HepG2 (cell line): Measurements from ENCODE around the gene RPS27L. TPM values are rescaled to one million over a fixed set of nuclear protein-coding genes. Genes with fewer than 3 reads are reported as not detected.

Experiments
- AGO1 ChIP-seq: fragments of 200-400 bp; formaldehyde crosslinking; IDR thresholded peaks from 2 replicates; pipeline ENCODE4 v1.6.1; 2017; ENCODE audit warnings: mild to moderate bottlenecking, low read depth, low read length, moderate library complexity; ENCODE audit not compliant: poor library complexity, severe bottlenecking
- BORCS8-MEF2B ChIP-seq: sonication (generic); formaldehyde crosslinking; IDR thresholded peaks from 2 replicates; pipeline ENCODE4 v1.8.0; 2022; ENCODE audit warnings: mild to moderate bottlenecking, missing genetic modification reagents
- HHEX ChIP-seq: IDR thresholded peaks from 2 replicates; pipeline ENCODE4 v1.6.1; 2016; ENCODE audit warnings: control low read depth
- HNF4A ChIP-seq: sonication (generic); formaldehyde crosslinking; IDR thresholded peaks from 2 replicates; pipeline ENCODE4 v1.4.0; 2020; ENCODE audit warnings: missing genetic modification reagents
- MIER3 ChIP-seq: IDR thresholded peaks from 2 replicates; pipeline ENCODE4 v1.6.1; 2016; ENCODE audit warnings: missing compliant biosample characterization, borderline replicate concordance
- POLR2A ChIP-seq, 2 experiments: IDR thresholded peaks; 2 replicates each; pipeline ENCODE4 v1.6.1; 2011; ENCODE audit warnings: low read depth in 2 of 2, low read length in 2 of 2, mild to moderate bottlenecking in 1 of 2, moderate library complexity in 1 of 2; ENCODE audit not compliant: insufficient read depth in 1 of 2
- SSRP1 ChIP-seq: IDR thresholded peaks from 2 replicates; pipeline ENCODE4 v1.6.1; 2016; ENCODE audit warnings: control low read depth
- ZEB1 ChIP-seq: IDR thresholded peaks from 2 replicates; pipeline ENCODE4 v1.6.1; 2012; ENCODE audit warnings: mild to moderate bottlenecking, low read depth, inconsistent platforms; ENCODE audit not compliant: insufficient replicate concordance
- ZNF12 ChIP-seq: sonication (generic); formaldehyde crosslinking; IDR thresholded peaks from 2 replicates; pipeline ENCODE4 v1.5.0; 2020; ENCODE audit warnings: missing genetic modification reagents
- ZNF138 ChIP-seq: sonication (generic); formaldehyde crosslinking; IDR thresholded peaks from 2 replicates; pipeline ENCODE4 v1.5.0; 2020; ENCODE audit warnings: mild to moderate bottlenecking, low read depth, missing genetic modification reagents
- ZNF207 ChIP-seq: fragments of 450-650 bp; IDR thresholded peaks from 2 replicates; pipeline ENCODE4 v1.6.1; 2016; ENCODE audit warnings: antibody characterized with exemption, borderline replicate concordance
- ZNF431 ChIP-seq: sonication (generic); formaldehyde crosslinking; IDR thresholded peaks from 2 replicates; pipeline ENCODE4 v1.9.0; 2022; ENCODE audit warnings: missing genetic modification reagents, low read depth, mild to moderate bottlenecking, borderline replicate concordance
- ZNF44 ChIP-seq: sonication (generic); formaldehyde crosslinking; IDR thresholded peaks from 2 replicates; pipeline ENCODE4 v1.5.1; 2020; ENCODE audit warnings: mild to moderate bottlenecking, missing genetic modification reagents
- ZNF558 ChIP-seq: sonication (generic); formaldehyde crosslinking; IDR thresholded peaks from 2 replicates; pipeline ENCODE4 v1.9.0; 2022; ENCODE audit warnings: mild to moderate bottlenecking, missing genetic modification reagents, borderline replicate concordance
- ZNF768 ChIP-seq: sonication (generic); formaldehyde crosslinking; IDR thresholded peaks from 2 replicates; pipeline ENCODE4 v1.4.0; 2020; ENCODE audit warnings: missing genetic modification reagents
- ZNF841 ChIP-seq: sonication (generic); formaldehyde crosslinking; IDR thresholded peaks from 2 replicates; pipeline ENCODE4 v1.8.1; 2023; ENCODE audit warnings: missing genetic modification reagents, borderline replicate concordance
- ZNF878 ChIP-seq: sonication (generic); formaldehyde crosslinking; IDR thresholded peaks from 2 replicates; pipeline ENCODE4 v1.8.1; 2023; ENCODE audit warnings: mild to moderate bottlenecking, missing genetic modification reagents, moderate library complexity
- polyA plus RNA-seq, 8 experiments: library from polyadenylated mRNA; depleted of rRNA in 3 of 8; stranded (reverse) in 7 of 8; unstranded in 1 of 8; fragments of >200 nt; fragmentation: Illumina TruSeq in 4 of 8; extraction: Trizol in 4 of 8; gene quantifications; 2 replicates each; pipeline versions ENCODE4 v1.2.1 to v1.2.3, GENCODE V29; 2011 to 2016; ENCODE audit warnings: low read depth in 4 of 8, missing spikeins in 1 of 8, mixed read lengths in 1 of 8; ENCODE audit not compliant: insufficient read depth in 1 of 8
- total RNA-seq, 5 experiments: library from RNA; depleted of rRNA; stranded (reverse); fragments of >200 nt; fragmentation: Illumina TruSeq; extraction: Trizol; gene quantifications; 2 replicates each; pipeline ENCODE4 v1.2.3, GENCODE V29; 2016; ENCODE audit warnings: low read depth in 1 of 5
- TF ChIP-seq, protein P1 (sequence below): sonication (generic); formaldehyde crosslinking; IDR thresholded peaks from 2 replicates; pipeline ENCODE4 v1.5.0; 2020; ENCODE audit warnings: missing genetic modification reagents
- TF ChIP-seq, protein P2 (sequence below): sonication (generic); formaldehyde crosslinking; IDR thresholded peaks from 2 replicates; pipeline ENCODE4 v1.4.0; 2020; ENCODE audit warnings: missing genetic modification reagents
- TF ChIP-seq, protein P3 (sequence below): sonication (generic); formaldehyde crosslinking; IDR thresholded peaks from 2 replicates; pipeline ENCODE4 v1.4.0; 2020; ENCODE audit warnings: missing genetic modification reagents
- TF ChIP-seq, protein P4 (sequence below): IDR thresholded peaks from 2 replicates; pipeline ENCODE4 v1.6.1; 2016; ENCODE audit warnings: low read depth

RPS27L gene
- total and polyA plus RNA-seq, 2 of the 13 experiments (the other 11 are each of a cell fraction or from before 2014, with no cell fraction given) = 231 to 433 TPM

DNA sequence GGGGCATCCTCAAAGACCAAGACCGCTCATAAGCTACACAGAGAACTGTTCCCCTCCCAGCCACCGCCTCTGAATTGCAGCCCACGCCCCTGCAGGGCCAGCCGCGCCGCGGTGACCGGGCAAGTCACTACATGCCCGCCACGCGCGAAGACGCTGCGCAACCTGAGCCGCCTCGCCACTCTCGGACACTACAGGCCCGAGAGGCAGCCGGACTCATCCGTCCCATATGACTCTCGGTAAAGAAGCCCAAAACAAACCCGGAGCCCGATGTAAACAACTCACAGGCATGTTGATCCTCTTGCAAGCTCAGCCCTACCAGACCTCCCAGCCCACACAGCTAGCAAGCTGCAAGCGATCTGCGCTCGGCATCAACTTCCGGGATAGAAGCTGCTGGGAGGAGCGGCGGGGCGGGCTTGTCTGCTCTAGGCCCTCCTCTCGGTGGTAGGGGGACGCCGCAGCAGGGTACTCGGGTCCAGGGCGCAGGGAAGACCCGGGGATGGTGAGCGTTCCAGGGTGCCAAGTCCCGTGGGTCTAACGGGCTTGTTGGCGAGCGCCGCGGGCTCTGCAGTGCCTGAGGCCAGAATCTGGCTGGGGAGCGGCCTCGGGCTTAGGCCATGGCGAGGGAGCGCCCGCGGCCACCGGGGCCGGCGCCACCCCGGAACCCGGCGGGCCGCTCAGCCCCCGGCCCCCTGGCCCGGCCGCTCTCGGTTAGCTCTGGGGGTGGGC lies at the start of gene RPS27L (continued):
- TF ChIP-seq HNF4A (CRISPR knock-in tag) (peak; percentile 53), ZNF431 (CRISPR knock-in tag) (peak; percentile 68; the same call in 1 of the 2 replicates), ZNF138 (CRISPR knock-in tag) (peak; percentile 85), ZNF841 (CRISPR knock-in tag) (no peak), POLR2A (IDR thresholded peaks at IDR 0.05; ENCODE audit: insufficient read depth in 1 of 2, low read depth in 2 of 2, low read length in 2 of 2) (peak; percentile 91 to 95), ZNF768 (CRISPR knock-in tag) (peak; percentile 79), ZNF44 (no peak), SSRP1 (CRISPR knock-in tag) (no peak), MIER3 (CRISPR knock-in tag) (peak; percentile 74; the same call in 1 of the 2 replicates), AGO1 (no peak), ZNF558 (CRISPR knock-in tag) (no peak; the same call in 1 of the 2 replicates), BORCS8-MEF2B (CRISPR knock-in tag) (peak; percentile 87), HHEX (no peak), ZNF878 (CRISPR knock-in tag) (no peak), ZNF12 (CRISPR knock-in tag) (0 out of 2 replicates have a peak, but pooled peaks have one; percentile 10), ZEB1 (no peak), ZNF207 (no peak)
- TF ChIP-seq, protein P1, sequence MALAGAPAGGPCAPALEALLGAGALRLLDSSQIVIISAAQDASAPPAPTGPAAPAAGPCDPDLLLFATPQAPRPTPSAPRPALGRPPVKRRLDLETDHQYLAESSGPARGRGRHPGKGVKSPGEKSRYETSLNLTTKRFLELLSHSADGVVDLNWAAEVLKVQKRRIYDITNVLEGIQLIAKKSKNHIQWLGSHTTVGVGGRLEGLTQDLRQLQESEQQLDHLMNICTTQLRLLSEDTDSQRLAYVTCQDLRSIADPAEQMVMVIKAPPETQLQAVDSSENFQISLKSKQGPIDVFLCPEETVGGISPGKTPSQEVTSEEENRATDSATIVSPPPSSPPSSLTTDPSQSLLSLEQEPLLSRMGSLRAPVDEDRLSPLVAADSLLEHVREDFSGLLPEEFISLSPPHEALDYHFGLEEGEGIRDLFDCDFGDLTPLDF = peak; percentile 75
- TF ChIP-seq, protein P2, sequence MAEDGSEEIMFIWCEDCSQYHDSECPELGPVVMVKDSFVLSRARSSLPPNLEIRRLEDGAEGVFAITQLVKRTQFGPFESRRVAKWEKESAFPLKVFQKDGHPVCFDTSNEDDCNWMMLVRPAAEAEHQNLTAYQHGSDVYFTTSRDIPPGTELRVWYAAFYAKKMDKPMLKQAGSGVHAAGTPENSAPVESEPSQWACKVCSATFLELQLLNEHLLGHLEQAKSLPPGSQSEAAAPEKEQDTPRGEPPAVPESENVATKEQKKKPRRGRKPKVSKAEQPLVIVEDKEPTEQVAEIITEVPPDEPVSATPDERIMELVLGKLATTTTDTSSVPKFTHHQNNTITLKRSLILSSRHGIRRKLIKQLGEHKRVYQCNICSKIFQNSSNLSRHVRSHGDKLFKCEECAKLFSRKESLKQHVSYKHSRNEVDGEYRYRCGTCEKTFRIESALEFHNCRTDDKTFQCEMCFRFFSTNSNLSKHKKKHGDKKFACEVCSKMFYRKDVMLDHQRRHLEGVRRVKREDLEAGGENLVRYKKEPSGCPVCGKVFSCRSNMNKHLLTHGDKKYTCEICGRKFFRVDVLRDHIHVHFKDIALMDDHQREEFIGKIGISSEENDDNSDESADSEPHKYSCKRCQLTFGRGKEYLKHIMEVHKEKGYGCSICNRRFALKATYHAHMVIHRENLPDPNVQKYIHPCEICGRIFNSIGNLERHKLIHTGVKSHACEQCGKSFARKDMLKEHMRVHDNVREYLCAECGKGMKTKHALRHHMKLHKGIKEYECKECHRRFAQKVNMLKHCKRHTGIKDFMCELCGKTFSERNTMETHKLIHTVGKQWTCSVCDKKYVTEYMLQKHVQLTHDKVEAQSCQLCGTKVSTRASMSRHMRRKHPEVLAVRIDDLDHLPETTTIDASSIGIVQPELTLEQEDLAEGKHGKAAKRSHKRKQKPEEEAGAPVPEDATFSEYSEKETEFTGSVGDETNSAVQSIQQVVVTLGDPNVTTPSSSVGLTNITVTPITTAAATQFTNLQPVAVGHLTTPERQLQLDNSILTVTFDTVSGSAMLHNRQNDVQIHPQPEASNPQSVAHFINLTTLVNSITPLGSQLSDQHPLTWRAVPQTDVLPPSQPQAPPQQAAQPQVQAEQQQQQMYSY (CRISPR knock-in tag) = peak; percentile 85
- TF ChIP-seq, protein P3, sequence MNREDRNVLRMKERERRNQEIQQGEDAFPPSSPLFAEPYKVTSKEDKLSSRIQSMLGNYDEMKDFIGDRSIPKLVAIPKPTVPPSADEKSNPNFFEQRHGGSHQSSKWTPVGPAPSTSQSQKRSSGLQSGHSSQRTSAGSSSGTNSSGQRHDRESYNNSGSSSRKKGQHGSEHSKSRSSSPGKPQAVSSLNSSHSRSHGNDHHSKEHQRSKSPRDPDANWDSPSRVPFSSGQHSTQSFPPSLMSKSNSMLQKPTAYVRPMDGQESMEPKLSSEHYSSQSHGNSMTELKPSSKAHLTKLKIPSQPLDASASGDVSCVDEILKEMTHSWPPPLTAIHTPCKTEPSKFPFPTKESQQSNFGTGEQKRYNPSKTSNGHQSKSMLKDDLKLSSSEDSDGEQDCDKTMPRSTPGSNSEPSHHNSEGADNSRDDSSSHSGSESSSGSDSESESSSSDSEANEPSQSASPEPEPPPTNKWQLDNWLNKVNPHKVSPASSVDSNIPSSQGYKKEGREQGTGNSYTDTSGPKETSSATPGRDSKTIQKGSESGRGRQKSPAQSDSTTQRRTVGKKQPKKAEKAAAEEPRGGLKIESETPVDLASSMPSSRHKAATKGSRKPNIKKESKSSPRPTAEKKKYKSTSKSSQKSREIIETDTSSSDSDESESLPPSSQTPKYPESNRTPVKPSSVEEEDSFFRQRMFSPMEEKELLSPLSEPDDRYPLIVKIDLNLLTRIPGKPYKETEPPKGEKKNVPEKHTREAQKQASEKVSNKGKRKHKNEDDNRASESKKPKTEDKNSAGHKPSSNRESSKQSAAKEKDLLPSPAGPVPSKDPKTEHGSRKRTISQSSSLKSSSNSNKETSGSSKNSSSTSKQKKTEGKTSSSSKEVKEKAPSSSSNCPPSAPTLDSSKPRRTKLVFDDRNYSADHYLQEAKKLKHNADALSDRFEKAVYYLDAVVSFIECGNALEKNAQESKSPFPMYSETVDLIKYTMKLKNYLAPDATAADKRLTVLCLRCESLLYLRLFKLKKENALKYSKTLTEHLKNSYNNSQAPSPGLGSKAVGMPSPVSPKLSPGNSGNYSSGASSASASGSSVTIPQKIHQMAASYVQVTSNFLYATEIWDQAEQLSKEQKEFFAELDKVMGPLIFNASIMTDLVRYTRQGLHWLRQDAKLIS (CRISPR knock-in tag) = no peak
- TF ChIP-seq, protein P4, sequence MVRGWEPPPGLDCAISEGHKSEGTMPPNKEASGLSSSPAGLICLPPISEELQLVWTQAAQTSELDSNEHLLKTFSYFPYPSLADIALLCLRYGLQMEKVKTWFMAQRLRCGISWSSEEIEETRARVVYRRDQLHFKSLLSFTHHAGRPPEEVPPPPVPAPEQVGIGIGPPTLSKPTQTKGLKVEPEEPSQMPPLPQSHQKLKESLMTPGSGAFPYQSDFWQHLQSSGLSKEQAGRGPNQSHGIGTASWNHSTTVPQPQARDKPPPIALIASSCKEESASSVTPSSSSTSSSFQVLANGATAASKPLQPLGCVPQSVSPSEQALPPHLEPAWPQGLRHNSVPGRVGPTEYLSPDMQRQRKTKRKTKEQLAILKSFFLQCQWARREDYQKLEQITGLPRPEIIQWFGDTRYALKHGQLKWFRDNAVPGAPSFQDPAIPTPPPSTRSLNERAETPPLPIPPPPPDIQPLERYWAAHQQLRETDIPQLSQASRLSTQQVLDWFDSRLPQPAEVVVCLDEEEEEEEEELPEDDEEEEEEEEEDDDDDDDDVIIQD = peak; percentile 44; the same call in 1 of the 2 replicates
